HEK293T (cell line): ENCODE data around the gene CDX2.

Experiments
- ARNT ChIP-seq: fragments of 450-650 bp; IDR thresholded peaks from 2 replicates; pipeline ENCODE4 v1.6.1; 2017; ENCODE audit warnings: mild to moderate bottlenecking
- CTBP1 ChIP-seq: fragments of 450-650 bp; IDR thresholded peaks from 2 replicates; pipeline ENCODE4 v1.6.1; 2016; ENCODE audit warnings: borderline replicate concordance
- FOXA1 ChIP-seq: fragments of 450-650 bp; IDR thresholded peaks from 2 replicates; pipeline ENCODE4 v1.6.1; 2016; ENCODE audit warnings: mild to moderate bottlenecking
- FOXM1 ChIP-seq: fragments of 450-650 bp; IDR thresholded peaks from 2 replicates; pipeline ENCODE4 v1.6.1; 2017; ENCODE audit warnings: mild to moderate bottlenecking, borderline replicate concordance
- HDGF ChIP-seq: fragments of 450-650 bp; IDR thresholded peaks from 2 replicates; pipeline ENCODE4 v1.6.1; 2017; ENCODE audit warnings: antibody characterized with exemption, borderline replicate concordance
- L3MBTL2 ChIP-seq: fragments of 450-650 bp; conservative IDR thresholded peaks from 2 replicates; pipeline ENCODE4 v1.6.1; 2016; ENCODE audit warnings: mild to moderate bottlenecking
- NFRKB ChIP-seq: fragments of 450-650 bp; IDR thresholded peaks from 2 replicates; pipeline ENCODE4 v1.6.1; 2016; ENCODE audit warnings: mild to moderate bottlenecking, moderate library complexity
- PKNOX1 ChIP-seq: fragments of 450-650 bp; IDR thresholded peaks from 2 replicates; pipeline ENCODE4 v1.6.1; 2016
- SUZ12 ChIP-seq: fragments of 450-650 bp; IDR thresholded peaks from 2 replicates; pipeline ENCODE4 v1.6.1; 2016; ENCODE audit warnings: mild to moderate bottlenecking
- TARDBP ChIP-seq: fragments of 450-650 bp; IDR thresholded peaks from 2 replicates; pipeline ENCODE4 v1.6.1; 2016
- ZNF384 ChIP-seq: fragments of 450-650 bp; IDR thresholded peaks from 2 replicates; pipeline ENCODE4 v1.6.1; 2016

DNA sequence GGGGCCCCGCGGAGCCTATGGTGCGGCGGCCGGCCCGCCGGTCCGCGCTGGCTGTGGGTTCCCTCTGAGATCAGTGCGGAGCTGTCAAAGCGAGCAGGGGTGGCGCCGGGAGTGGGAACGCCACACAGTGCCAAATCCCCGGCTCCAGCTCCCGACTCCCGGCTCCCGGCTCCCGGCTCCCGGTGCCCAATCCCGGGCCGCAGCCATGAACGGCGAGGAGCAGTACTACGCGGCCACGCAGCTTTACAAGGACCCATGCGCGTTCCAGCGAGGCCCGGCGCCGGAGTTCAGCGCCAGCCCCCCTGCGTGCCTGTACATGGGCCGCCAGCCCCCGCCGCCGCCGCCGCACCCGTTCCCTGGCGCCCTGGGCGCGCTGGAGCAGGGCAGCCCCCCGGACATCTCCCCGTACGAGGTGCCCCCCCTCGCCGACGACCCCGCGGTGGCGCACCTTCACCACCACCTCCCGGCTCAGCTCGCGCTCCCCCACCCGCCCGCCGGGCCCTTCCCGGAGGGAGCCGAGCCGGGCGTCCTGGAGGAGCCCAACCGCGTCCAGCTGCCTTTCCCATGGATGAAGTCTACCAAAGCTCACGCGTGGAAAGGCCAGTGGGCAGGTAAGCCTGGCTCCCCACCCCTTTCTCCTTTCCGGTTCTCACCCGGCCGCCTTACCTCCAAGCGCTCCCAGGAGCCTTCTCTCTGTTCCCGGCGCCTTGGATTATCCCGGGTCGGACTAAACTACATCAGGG is 49.0 kb downstream of the CDX2 start, which contains the start of gene PDX1:
- TF ChIP-seq CTBP1 = no peak
- TF ChIP-seq TARDBP = no peak
- TF ChIP-seq ZNF384 = no peak
- no peak for TF ChIP-seq NFRKB
- TF ChIP-seq FOXM1 = no peak
- TF ChIP-seq PKNOX1 = no peak
- TF ChIP-seq ARNT = no peak
- TF ChIP-seq L3MBTL2 = peak; percentile 86
- TF ChIP-seq HDGF = no peak
- no peak for TF ChIP-seq SUZ12
- TF ChIP-seq FOXA1 = no peak
